Trophoblast cell (in vitro differentiated cells and primary cell): Measurements from ENCODE around the gene TSSC4.
A peak's percentile ranks its signal among the peaks of the same experiment; 100 is the strongest.
"Not testable (repeated sequence)": the region's sequence is repeated elsewhere in the genome, so short reads cannot be mapped to it uniquely, and the experiment has no call there.

ENCODE experiments used
- DNase-seq, 2 donors: peaks; one replicate each; pipeline ENCODE4 v3.0.0-alpha.2; 2016
- H2AFZ ChIP-seq: 2 replicates; pipeline ENCODE4 v1.6.1; 2013; ENCODE audit warnings: low read length, moderate library complexity, mild to moderate bottlenecking; ENCODE audit not compliant: insufficient read depth, poor library complexity
- H2AK5ac ChIP-seq: 2 replicates; pipeline ENCODE4 v1.6.1; 2013; ENCODE audit warnings: mild to moderate bottlenecking, low read length
- H2BK120ac ChIP-seq: 2 replicates; pipeline ENCODE4 v1.6.1; 2013; ENCODE audit warnings: low read length, mild to moderate bottlenecking, moderate library complexity; ENCODE audit not compliant: insufficient read depth, poor library complexity
- H2BK12ac ChIP-seq: 2 replicates; pipeline ENCODE4 v1.6.1; 2013; ENCODE audit warnings: mild to moderate bottlenecking, low read length, moderate library complexity
- H2BK5ac ChIP-seq: 2 replicates; pipeline ENCODE4 v1.6.1; 2013; ENCODE audit warnings: low read length, low read depth, moderate library complexity, mild to moderate bottlenecking; ENCODE audit not compliant: poor library complexity
- H3K14ac ChIP-seq: 2 replicates; pipeline ENCODE4 v1.6.1; 2013; ENCODE audit warnings: mild to moderate bottlenecking, low read length
- H3K18ac ChIP-seq: 2 replicates; pipeline ENCODE4 v1.6.1; 2013; ENCODE audit warnings: mild to moderate bottlenecking, low read length
- H3K23ac ChIP-seq: 2 replicates; pipeline ENCODE4 v1.6.1; 2013; ENCODE audit warnings: low read length
- H3K27ac ChIP-seq: 2 replicates; pipeline ENCODE4 v1.5.1; 2013; ENCODE audit warnings: low read depth, mild to moderate bottlenecking, inconsistent platforms, low read length, moderate library complexity
- H3K27me3 ChIP-seq: 2 replicates; pipeline ENCODE4 v1.6.1; 2013; ENCODE audit warnings: inconsistent platforms, mild to moderate bottlenecking, low read length, moderate library complexity; ENCODE audit not compliant: insufficient read depth
- H3K36me3 ChIP-seq, 2 experiments: 1 replicate in 1 of 2; 2 replicates in 1 of 2; pipeline ENCODE4 v1.6.1; 2013; ENCODE audit warnings: low read length in 2 of 2, mild to moderate bottlenecking in 2 of 2, moderate library complexity in 1 of 2; ENCODE audit not compliant: insufficient read depth in 2 of 2, control insufficient read depth in 1 of 2
- H3K4ac ChIP-seq: 2 replicates; pipeline ENCODE4 v1.6.1; 2013; ENCODE audit warnings: low read depth, mild to moderate bottlenecking, low read length, moderate library complexity
- H3K4me1 ChIP-seq, 2 experiments: 1 replicate in 1 of 2; 2 replicates in 1 of 2; pipeline ENCODE4 v1.6.1; 2013; ENCODE audit warnings: low read length in 2 of 2, mild to moderate bottlenecking in 2 of 2, moderate library complexity in 1 of 2; ENCODE audit not compliant: insufficient read depth in 2 of 2, control insufficient read depth in 1 of 2
- H3K4me2 ChIP-seq: 2 replicates; pipeline ENCODE4 v1.6.1; 2013; ENCODE audit warnings: inconsistent platforms, mild to moderate bottlenecking, low read length, moderate library complexity
- H3K4me3 ChIP-seq: 2 replicates; pipeline ENCODE4 v1.5.1; 2013; ENCODE audit warnings: mild to moderate bottlenecking, low read depth, low read length, inconsistent platforms
- H3K79me1 ChIP-seq: one replicate; pipeline ENCODE4 v1.6.1; 2013; ENCODE audit warnings: low read length
- H3K79me2 ChIP-seq: 2 replicates; pipeline ENCODE4 v1.6.1; 2013; ENCODE audit warnings: low read length, mild to moderate bottlenecking; ENCODE audit not compliant: control insufficient read depth, insufficient read depth, poor library complexity
- H3K9ac ChIP-seq: 2 replicates; pipeline ENCODE4 v1.6.1; 2013; ENCODE audit warnings: mild to moderate bottlenecking, low read length
- H3K9me3 ChIP-seq: 2 replicates; pipeline ENCODE4 v1.6.1; 2013; ENCODE audit warnings: low read depth, mild to moderate bottlenecking, control low read depth, inconsistent platforms, low read length; ENCODE audit not compliant: insufficient read depth
- H4K12ac ChIP-seq: 2 replicates; pipeline ENCODE4 v1.6.1; 2013; ENCODE audit warnings: low read depth, mild to moderate bottlenecking, low read length, moderate library complexity
- H4K8ac ChIP-seq: 2 replicates; pipeline ENCODE4 v1.6.1; 2013; ENCODE audit warnings: low read depth, mild to moderate bottlenecking, low read length, moderate library complexity
- H4K91ac ChIP-seq: one replicate; pipeline ENCODE4 v1.6.1; 2013; ENCODE audit warnings: low read depth, mild to moderate bottlenecking, low read length, moderate library complexity
- WGBS: extraction: QIAGEN DNeasy Blood & Tissue Kit; methylation state at CpG from one replicate; pipeline ENCODE4 v1.1.7; 2013; ENCODE audit warnings: missing lambda C conversion rate; ENCODE audit not compliant: insufficient read length, insufficient coverage; ENCODE audit errors: extremely low coverage; 5-methylcytosine and 5-hydroxymethylcytosine counted together

Gene TSSC4

DNA sequence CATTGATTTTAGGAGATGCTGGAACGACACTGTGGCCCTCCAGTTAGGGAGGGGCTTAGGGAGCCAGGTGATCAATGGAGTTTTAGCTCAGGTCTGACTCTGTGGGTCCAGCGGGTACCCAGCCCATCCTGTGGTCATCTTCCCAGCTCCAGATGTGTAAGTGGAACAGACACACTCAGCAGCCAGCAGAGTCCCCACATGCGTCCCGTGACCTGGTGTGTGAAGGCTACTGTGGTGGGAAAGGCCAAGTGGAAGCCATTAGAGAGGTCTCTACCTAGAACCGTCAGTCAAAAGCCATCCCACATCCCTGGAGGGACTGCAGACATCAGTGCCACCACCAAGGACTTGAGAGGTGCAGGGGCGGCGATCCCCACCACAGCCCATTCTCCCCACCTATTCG is 43.3 kb upstream of the TSSC4 start:
- Histone ChIP-seq H3K27me3 (no peaks in the 10 kb centered on the region), H3K4me1 (no peaks in the 10 kb centered on the region), H2AK5ac (no peak overlapping the region), H4K91ac (no peak overlapping the region), H3K79me2 (no peaks in the 10 kb centered on the region), H3K4me2 (no peak overlapping the region), H3K4ac (no peak overlapping the region), H3K9me3 (peaks cover 21% of the 10 kb centered on the region), H3K9ac (no peak overlapping the region), H3K23ac (no peak overlapping the region), H3K36me3 (no peaks in the 10 kb centered on the region), H3K79me1 (no peaks in the 10 kb centered on the region), H4K8ac (no peak overlapping the region), H3K18ac (no peak overlapping the region), H3K4me3 (no peak overlapping the region), H3K14ac (no peak overlapping the region), H2BK120ac (no peak overlapping the region), H2BK12ac (no peak overlapping the region), H4K12ac (no peak overlapping the region), H2BK5ac (no peak overlapping the region), H2AFZ (no peak overlapping the region), H3K27ac (no peak overlapping the region)
- DNase-seq: no peak
- WGBS: no CpG with 5 or more reads among the region's 8 CpGs

DNA sequence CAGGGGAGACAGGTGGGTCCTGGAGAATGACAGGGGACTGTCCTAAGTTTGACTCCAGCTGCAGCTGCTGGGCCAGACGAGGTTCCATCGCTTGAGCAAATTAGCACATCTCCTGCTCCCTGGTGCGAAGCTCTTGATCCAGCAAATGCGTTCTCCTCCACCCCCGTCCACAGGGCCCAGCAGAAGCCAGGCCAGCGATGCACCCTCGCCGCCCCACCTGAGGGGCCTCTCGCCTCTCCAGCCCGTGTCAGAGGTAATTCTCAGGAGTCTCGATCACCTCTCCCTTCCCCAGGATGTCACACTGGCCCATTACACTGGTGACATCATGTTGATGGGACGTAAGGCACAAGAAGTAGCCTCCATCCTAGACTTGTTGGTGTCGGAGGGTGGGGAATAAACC is 42.9 kb upstream of the TSSC4 start:
- no CpG with 5 or more reads among the region's 13 CpGs for WGBS
- H3K18ac ChIP-seq, H2AFZ ChIP-seq, H3K4me3 ChIP-seq, H3K36me3 ChIP-seq, H3K4me2 ChIP-seq, H2BK120ac ChIP-seq, H3K27ac ChIP-seq, H3K79me2 ChIP-seq, H2BK5ac ChIP-seq, H3K27me3 ChIP-seq, H4K91ac ChIP-seq, DNase-seq, H2AK5ac ChIP-seq, H4K8ac ChIP-seq, H3K4me1 ChIP-seq, H2BK12ac ChIP-seq, H3K23ac ChIP-seq, H4K12ac ChIP-seq, H3K14ac ChIP-seq, H3K9ac ChIP-seq, H3K4ac ChIP-seq, H3K79me1 ChIP-seq: not testable (repeated sequence)
- peaks cover 23% of the 10 kb centered on the region for H3K9me3 ChIP-seq

DNA sequence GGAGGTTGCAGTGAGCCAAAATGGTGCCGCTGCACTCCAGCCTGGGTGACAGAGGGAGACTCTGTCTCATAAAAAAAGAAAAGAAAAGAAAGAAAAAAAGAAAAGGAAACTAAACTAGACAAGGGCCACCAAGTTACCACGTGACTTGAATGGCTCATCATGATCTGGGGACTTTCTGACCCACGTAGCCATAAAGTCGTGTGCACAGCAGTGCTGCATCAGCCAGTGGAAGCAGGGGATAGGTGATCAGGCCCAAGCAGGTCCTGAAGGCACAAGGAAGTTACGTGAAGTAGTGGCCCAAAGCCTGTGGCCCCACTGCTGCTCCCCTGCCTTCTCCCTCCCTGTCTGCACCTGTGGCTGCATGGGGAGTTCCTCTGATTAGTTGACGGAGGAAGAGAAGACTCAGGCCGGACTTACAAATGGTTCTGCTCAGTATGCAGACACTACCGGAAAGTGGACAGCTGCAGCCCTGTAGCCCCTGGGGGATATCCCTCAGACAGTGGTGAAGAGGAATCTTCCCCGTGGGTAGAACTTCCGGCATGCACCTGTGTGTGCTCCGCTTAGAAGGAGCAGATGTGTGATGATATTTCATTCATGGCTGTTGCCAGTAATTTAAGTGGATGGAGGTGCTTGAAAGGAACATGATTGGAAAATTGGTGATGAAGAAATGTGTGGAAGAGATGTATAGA is 41.7 kb upstream of the TSSC4 start:
- Histone ChIP-seq H3K9ac (no peak overlapping the region), H2AFZ (no peak overlapping the region)

DNA sequence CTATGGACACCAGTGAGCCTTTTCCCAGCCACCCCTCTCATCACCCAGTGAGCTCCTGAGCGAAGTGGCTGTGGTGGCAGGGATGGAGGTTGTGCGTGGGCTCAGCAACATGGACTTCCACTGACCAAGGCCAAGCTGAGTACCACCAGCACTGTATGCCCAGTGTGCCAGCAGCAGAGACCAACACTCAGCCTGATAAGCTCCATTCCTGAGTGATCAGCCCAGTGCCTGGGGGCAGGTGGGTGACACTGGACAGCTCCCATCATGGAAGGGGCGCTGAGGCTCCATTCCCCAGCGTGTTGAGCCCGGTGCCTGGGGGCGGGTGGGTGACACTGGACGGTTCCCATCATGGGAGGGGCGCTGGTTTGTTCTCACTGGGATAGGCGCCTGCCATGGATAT is 41.0 kb upstream of the TSSC4 start:
- Histone ChIP-seq H2BK12ac (no peak overlapping the region), H3K27me3 (no peaks in the 10 kb centered on the region), H3K36me3 (no peaks in the 10 kb centered on the region), H4K12ac (no peak overlapping the region), H3K14ac (no peak overlapping the region), H2AK5ac (no peak overlapping the region), H3K79me1 (no peaks in the 10 kb centered on the region), H3K4ac (no peak overlapping the region), H3K4me3 (peak overlapping the region; percentile 44), H3K9ac (no peak overlapping the region), H3K23ac (no peak overlapping the region), H3K18ac (no peak overlapping the region), H4K8ac (no peak overlapping the region), H3K27ac (no peak overlapping the region), H2AFZ (no peak overlapping the region), H3K79me2 (no peaks in the 10 kb centered on the region), H3K9me3 (peaks cover 23% of the 10 kb centered on the region), H2BK5ac (no peak overlapping the region), H4K91ac (no peak overlapping the region), H3K4me1 (no peaks in the 10 kb centered on the region), H2BK120ac (no peak overlapping the region), H3K4me2 (no peak overlapping the region)
- WGBS: no CpG with 5 or more reads among the region's 9 CpGs
- no peak for DNase-seq

More for the DNA sequence above, 41.7 kb upstream of the TSSC4 start:
- no peak overlapping the region for H3K18ac ChIP-seq
- no CpG with 5 or more reads among the region's 11 CpGs for WGBS
- peaks cover 24% of the 10 kb centered on the region for H3K9me3 ChIP-seq
- no peak overlapping the region for H4K91ac ChIP-seq
- no peaks in the 10 kb centered on the region for H3K36me3 ChIP-seq
- H2BK120ac ChIP-seq: no peak overlapping the region
- H3K4me3 ChIP-seq: no peak overlapping the region
- H4K12ac ChIP-seq: no peak overlapping the region
- no peak overlapping the region for H3K27ac ChIP-seq
- H3K27me3 ChIP-seq: no peaks in the 10 kb centered on the region
- H3K23ac ChIP-seq: no peak overlapping the region
- no peak for DNase-seq
- H3K14ac ChIP-seq: no peak overlapping the region
- H3K79me2 ChIP-seq: no peaks in the 10 kb centered on the region
- H2BK12ac ChIP-seq: no peak overlapping the region
- no peak overlapping the region for H2AK5ac ChIP-seq
- no peak overlapping the region for H3K4me2 ChIP-seq
- H3K79me1 ChIP-seq: no peaks in the 10 kb centered on the region
- H3K4me1 ChIP-seq: no peaks in the 10 kb centered on the region
- no peak overlapping the region for H3K4ac ChIP-seq
- no peak overlapping the region for H4K8ac ChIP-seq
- no peak overlapping the region for H2BK5ac ChIP-seq
